HCT116 (cell line): ENCODE measurements around the gene LRRC32. TPM values are rescaled to one million over a fixed set of nuclear protein-coding genes. Genes with fewer than 3 reads are reported as not detected.

ENCODE experiments used
- ATAC-seq: fragments of 200-7000 bp; cut with Tn5 transposase; 2 replicates; pipeline ENCODE4 v1.9.1; 2020; ENCODE audit warnings: mild to moderate bottlenecking, moderate library complexity
- BruUV-seq: library from RNA; stranded (reverse); fragments of 400-500 nt; replicated peaks from 2 replicates; lab custom pipeline; 2021; lab: Mats Ljungman, UMichigan
- CTCF ChIA-PET: fragments of 300-600 bp; sonication (Branson Sonifier 250); formaldehyde crosslinking; loops from one replicate; lab custom pipeline; 2021; ENCODE audit warnings: antibody characterized with exemption; lab: Charles Lee
- POLR2A ChIA-PET: fragments of 300-600, 350-600 bp; sonication (Branson Sonifier 250); formaldehyde crosslinking; loops from one replicate; lab custom pipeline; 2021; ENCODE audit warnings: antibody characterized with exemption; lab: Charles Lee
- RAD21 ChIA-PET, 2 experiments: fragments of 300-600 bp; sonication (Branson Sonifier 250); formaldehyde crosslinking; loops; one replicate each; lab custom pipeline; 2023; ENCODE audit warnings: low total read pairs in 2 of 2; ENCODE audit not compliant: uncharacterized antibody in 2 of 2, unreplicated experiment in 2 of 2, low non-redundant PET in 1 of 2; lab: Charles Lee
- DNase-seq: peaks from one replicate; pipeline ENCODE4 v3.0.0-alpha.2; 2010; ENCODE audit warnings: low read depth, low spot score
- H2AFZ ChIP-seq: fragments of 200-600 bp; shearing (Covaris generic), sonication (generic); 2 replicates; pipeline ENCODE4 v1.6.1; 2017; ENCODE audit warnings: low read depth, mixed run types, mixed read lengths, antibody characterized with exemption, low read length; ENCODE audit not compliant: poor library complexity, severe bottlenecking
- H3K27ac ChIP-seq: 2 replicates; pipeline ENCODE4 v1.5.1; 2012; ENCODE audit warnings: low read depth, low read length
- H3K27me3 ChIP-seq: fragments of 200-600 bp; sonication (generic); 2 replicates; pipeline ENCODE4 v1.6.1; 2016; ENCODE audit warnings: mixed run types, low read length, mixed read lengths; ENCODE audit not compliant: insufficient read depth
- H3K36me3 ChIP-seq, 2 experiments: fragments of 200-500 bp in 1 of 2; fragments of 200-600 bp in 1 of 2; sonication (Bioruptor generic) in 1 of 2; sonication (generic) in 1 of 2; 2 replicates each; pipeline versions ENCODE4 v1.5.1 to v1.6.1; 2014 to 2016; ENCODE audit warnings: low read length in 2 of 2, inconsistent platforms in 1 of 2, mixed read lengths in 1 of 2, mixed run types in 1 of 2; ENCODE audit not compliant: insufficient read depth in 2 of 2, control insufficient read depth in 1 of 2
- H3K4me1 ChIP-seq, 2 experiments: fragments of 200-600 bp in 1 of 2; sonication (generic) in 1 of 2; 2 replicates each; pipeline versions ENCODE4 v1.5.1 to v1.6.1; 2012 to 2017; ENCODE audit warnings: low read length in 2 of 2, inconsistent platforms in 1 of 2, mild to moderate bottlenecking in 1 of 2, mixed read lengths in 1 of 2, mixed run types in 1 of 2, moderate library complexity in 1 of 2; ENCODE audit not compliant: insufficient read depth in 2 of 2, control insufficient read depth in 1 of 2
- H3K4me2 ChIP-seq: fragments of 200-600 bp; sonication (generic); 2 replicates; pipeline ENCODE4 v1.6.1; 2017; ENCODE audit warnings: mixed run types, low read length, mixed read lengths
- H3K4me3 ChIP-seq, 2 experiments: fragments of 200-600 bp in 1 of 2; sonication (generic) in 1 of 2; replicated peaks in 1 of 2; 2 replicates each; pipeline ENCODE4 v1.5.1; 2011 to 2016; ENCODE audit warnings: low read length in 2 of 2, control low read depth in 1 of 2, low read depth in 1 of 2, mild to moderate bottlenecking in 1 of 2, mixed read lengths in 1 of 2, mixed run types in 1 of 2
- H3K79me2 ChIP-seq: fragments of 200-600 bp; sonication (generic); 2 replicates; pipeline ENCODE4 v1.6.1; 2017; ENCODE audit warnings: mild to moderate bottlenecking, mixed run types, low read length, moderate library complexity, mixed read lengths; ENCODE audit not compliant: insufficient read depth
- H3K9ac ChIP-seq: fragments of 200-600 bp; sonication (generic); 2 replicates; pipeline ENCODE4 v1.6.1; 2016; ENCODE audit warnings: low read length, mixed read lengths
- H3K9me2 ChIP-seq: fragments of 200-600 bp; sonication (generic), shearing (Covaris generic); 2 replicates; pipeline ENCODE4 v1.6.1; 2017; ENCODE audit warnings: mixed run types, mild to moderate bottlenecking, moderate library complexity; ENCODE audit not compliant: insufficient read depth
- H3K9me3 ChIP-seq, 2 experiments: fragments of 200-500 bp in 1 of 2; fragments of 200-600 bp in 1 of 2; sonication (Bioruptor generic) in 1 of 2; sonication (generic) in 1 of 2; 2 replicates each; pipeline ENCODE4 v1.6.1; 2014 to 2017; ENCODE audit warnings: low read length in 2 of 2, mixed read lengths in 2 of 2, inconsistent platforms in 1 of 2, low read depth in 1 of 2, mild to moderate bottlenecking in 1 of 2, mixed run types in 1 of 2, moderate library complexity in 1 of 2; ENCODE audit not compliant: control insufficient read depth in 1 of 2, insufficient read depth in 1 of 2
- H4K20me1 ChIP-seq: fragments of 200-600 bp; sonication (generic), shearing (Covaris generic); 2 replicates; pipeline ENCODE4 v1.6.1; 2017; ENCODE audit warnings: mixed run types, mild to moderate bottlenecking, moderate library complexity; ENCODE audit not compliant: insufficient read depth
- EZH2 ChIP-seq: fragments of 200-600 bp; sonication (generic); IDR thresholded peaks from 2 replicates; pipeline ENCODE4 v1.6.1; 2017; ENCODE audit warnings: antibody characterized with exemption, mixed run types
- MAX ChIP-seq: IDR thresholded peaks from 2 replicates; pipeline ENCODE4 v1.6.1; 2012
- REST ChIP-seq: IDR thresholded peaks from 2 replicates; pipeline ENCODE4 v1.6.1; 2012; ENCODE audit warnings: low read depth
- YY1 ChIP-seq: IDR thresholded peaks from 2 replicates; pipeline ENCODE4 v1.6.1; 2011; ENCODE audit warnings: low read length, low read depth, moderate library complexity, mild to moderate bottlenecking; ENCODE audit not compliant: insufficient replicate concordance; ENCODE audit errors: extremely low read depth
- intact Hi-C: fragments of 100-400 bp; cut with micrococcal nuclease; formaldehyde crosslinking; loops from 2 replicates; pipeline ENCODE4 v1.10.0; 2022
- total RNA-seq: library from RNA; stranded (reverse); gene quantifications from one replicate; pipeline ENCODE4 v1.2.1, GENCODE V29; 2021; ENCODE audit not compliant: unreplicated experiment

LRRC32 gene
- total RNA-seq, 1 experiment from 2014 or later = 0.54 TPM

GRCh38 chr11:76658651-76659650 lies 11.6 kb downstream of the LRRC32 start:
- no peaks in the 10 kb centered on the region for H3K36me3 ChIP-seq
- no peaks in the 10 kb centered on the region for H4K20me1 ChIP-seq
- H3K9ac ChIP-seq = no peak overlapping the region
- H3K4me1 ChIP-seq = peaks cover 0 to 7% of the 10 kb centered on the region in 2 experiments; a peak in 2 of 4 replicates
- ChIA-PET POLR2A (no interaction called here), RAD21 (no interaction called here), CTCF (no interaction called here)
- no peak overlapping the region for H3K4me2 ChIP-seq
- no peak overlapping the region for H3K27ac ChIP-seq
- H3K9me2 ChIP-seq = no peaks in the 10 kb centered on the region
- H2AFZ ChIP-seq = no peak overlapping the region
- H3K4me3 ChIP-seq = no peak overlapping the region
- intact Hi-C loops = no loop called here
- no peak for TF ChIP-seq REST
- TF ChIP-seq MAX = peak; percentile 53
- ATAC-seq (peak; percentile 50; the same call in 1 of the 2 replicates), DNase-seq (no peak)
- no peaks in the 10 kb centered on the region for H3K79me2 ChIP-seq
- BruUV-seq = no TSS peak
- no peaks in the 10 kb centered on the region for H3K27me3 ChIP-seq
- no peaks in the 10 kb centered on the region for H3K9me3 ChIP-seq

GRCh38 chr11:76658231-76658630 lies 12.3 kb downstream of the LRRC32 start:
- Histone ChIP-seq H3K27me3 (no peaks in the 10 kb centered on the region), H3K9me2 (no peaks in the 10 kb centered on the region), H3K9me3 (no peaks in the 10 kb centered on the region), H3K4me3 (no peak overlapping the region), H2AFZ (no peak overlapping the region), H3K4me2 (no peak overlapping the region), H3K36me3 (no peaks in the 10 kb centered on the region), H3K4me1 (peaks cover 0 to 7% of the 10 kb centered on the region in 2 experiments; a peak in 2 of 4 replicates), H3K9ac (no peak overlapping the region), H3K79me2 (no peaks in the 10 kb centered on the region), H3K27ac (no peak overlapping the region), H4K20me1 (no peaks in the 10 kb centered on the region)
- POLR2A ChIA-PET = no interaction called here
- TF ChIP-seq MAX = no peak
- TF ChIP-seq EZH2 = no peak
- TF ChIP-seq YY1 = no peak
- BruUV-seq = no TSS peak
- DNase-seq = no peak
- RAD21 ChIA-PET = no interaction called here
- CTCF ChIA-PET = no interaction called here
- intact Hi-C loops = no loop called here
- no peak for ATAC-seq
